Hematopoietic multipotent progenitor cell treated with erythropoietin and hydrocortisone succinate and interleukin-3 and kit ligand, for 17 days (in vitro differentiated cells): ENCODE results near the gene TCF21.
"Not testable (repeated sequence)": the region's sequence is repeated elsewhere in the genome, so short reads cannot be mapped to it uniquely, and the experiment has no call there.

Experiments used
- DNase-seq: peaks from one replicate; pipeline ENCODE4 v3.0.0-alpha.2; 2015; ENCODE audit warnings: low spot score

TCF21 gene

DNA sequence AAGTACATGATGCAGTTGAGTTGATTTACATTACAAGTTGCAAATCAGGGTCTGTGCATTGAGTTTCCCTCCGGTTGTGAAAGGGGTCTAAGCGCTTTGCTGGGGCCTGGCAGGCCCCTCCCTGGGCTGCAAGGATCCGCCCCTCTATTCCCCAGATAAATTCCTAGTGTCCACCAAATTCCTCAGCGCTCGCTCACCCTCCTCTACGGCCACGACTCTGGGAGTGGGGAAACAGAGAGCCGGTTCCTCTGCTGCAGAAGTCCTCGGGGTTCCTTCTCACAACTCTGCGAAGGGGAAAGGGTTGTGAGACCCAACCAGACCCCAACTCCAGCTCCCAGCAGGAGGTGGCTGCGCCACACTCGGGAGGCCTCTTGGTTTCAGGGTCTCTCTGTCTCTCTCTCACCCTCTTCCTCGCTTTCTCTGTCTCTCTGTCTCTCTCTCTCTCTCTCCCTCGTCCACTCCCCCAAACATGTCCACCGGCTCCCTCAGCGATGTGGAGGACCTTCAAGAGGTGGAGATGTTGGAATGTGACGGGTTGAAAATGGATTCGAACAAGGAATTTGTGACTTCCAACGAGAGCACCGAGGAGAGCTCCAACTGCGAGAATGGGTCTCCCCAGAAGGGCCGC, at the start of gene TCF21:
Gene TCF21, plus strand, starts transcription at position 185 of the 628 bp plus-strand sequence. Its CDS starts 285 bp downstream, at position 470.
- DNase-seq = no peak

- no peak for DNase-seq
These were observed 47.7 kb upstream of the TCF21 start for GRCh38 chr6:133841176-133841575.

- no peak for DNase-seq
These were observed 45.8 kb upstream of the TCF21 start for GRCh38 chr6:133843098-133843497.

- DNase-seq = no peak
These were observed 44.2 kb upstream of the TCF21 start for GRCh38 chr6:133844709-133845108.

DNA sequence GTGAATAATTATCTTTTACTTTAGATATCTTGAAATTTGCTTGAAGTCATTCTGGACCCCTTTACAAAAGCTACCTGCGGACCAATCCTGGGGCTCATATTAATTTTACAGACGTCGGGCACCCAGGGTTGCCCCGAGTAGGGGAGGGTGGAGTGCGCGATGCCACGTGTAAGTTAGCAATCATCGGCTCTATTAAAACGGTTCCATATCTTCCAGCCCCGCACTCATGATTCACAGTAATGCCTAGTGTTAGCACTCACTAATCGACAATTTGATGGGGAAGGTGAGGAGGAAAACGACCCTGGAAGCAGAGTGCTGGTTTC, 34.9 kb upstream of the TCF21 start:
- no peak for DNase-seq

DNA sequence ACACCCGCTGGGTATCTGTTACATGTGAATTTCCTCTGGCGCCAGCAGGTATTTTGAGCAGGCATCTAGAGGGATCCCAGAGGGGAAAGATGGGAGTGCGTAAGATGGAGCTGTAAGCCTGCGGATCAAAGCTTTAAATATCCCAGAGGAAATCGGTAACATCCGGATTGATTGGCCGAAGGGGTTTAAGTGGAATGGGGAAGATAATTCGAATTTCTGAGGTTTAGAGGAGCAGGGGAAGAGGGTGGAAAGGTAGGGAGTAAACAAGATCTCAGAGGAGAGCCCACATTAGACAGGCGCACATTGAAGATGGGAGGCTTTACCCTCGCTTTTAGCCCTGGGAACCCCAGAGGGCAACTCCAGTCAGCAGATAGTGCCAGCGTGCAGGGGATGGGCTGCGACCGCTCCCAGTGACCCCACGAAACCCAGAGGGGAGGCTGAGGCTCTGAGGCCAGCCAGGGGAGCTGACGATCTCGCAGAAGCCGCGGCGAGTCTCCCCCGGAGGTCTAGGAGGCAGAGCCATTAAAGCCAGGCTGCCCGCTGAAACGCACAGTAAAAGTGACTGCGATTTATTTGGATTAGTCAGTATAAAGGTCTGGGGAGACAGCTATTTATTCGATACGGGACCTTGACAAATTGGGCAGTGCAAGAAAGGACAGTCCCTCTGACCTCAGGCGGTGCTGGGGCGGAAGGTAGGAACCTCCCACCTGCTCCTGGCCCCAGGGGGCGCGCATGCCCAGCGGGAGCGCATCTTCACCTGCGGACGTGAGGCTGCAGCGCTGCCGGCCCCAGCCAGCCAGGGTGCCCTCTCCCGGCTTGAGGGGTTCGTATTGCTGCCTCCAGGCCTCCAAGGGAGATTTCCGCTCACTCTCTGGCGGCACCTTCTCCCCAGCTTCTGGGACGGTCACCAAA, 34.3 kb upstream of the TCF21 start:
- no peak for DNase-seq

GRCh38 chr6:133855276-133855990, 33.5 kb upstream of the TCF21 start:
- no peak for DNase-seq

DNA sequence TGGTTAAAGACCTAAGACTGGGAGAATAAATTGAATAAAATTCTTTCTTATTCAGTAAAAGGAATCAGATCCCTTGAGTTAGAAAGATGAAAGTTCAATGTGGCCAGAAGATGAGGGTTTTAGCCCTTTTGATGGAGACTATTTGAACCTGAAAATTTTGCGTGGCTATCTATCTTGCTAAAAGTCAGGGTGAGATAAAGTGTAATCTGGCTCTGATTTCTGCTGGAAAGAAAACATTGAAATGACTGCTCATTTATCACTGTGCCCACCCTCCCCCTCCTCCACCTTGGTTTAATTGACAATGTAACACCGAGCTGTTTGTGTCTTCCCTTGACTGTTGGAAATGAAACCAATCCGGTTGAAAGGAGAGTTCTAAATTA, 32.9 kb upstream of the TCF21 start:
- no peak for DNase-seq

- no peak for DNase-seq
These were observed 32.0 kb upstream of the TCF21 start for GRCh38 chr6:133856911-133857310.

GRCh38 chr6:133857696-133858095, 31.2 kb upstream of the TCF21 start:
- DNase-seq = no peak

DNA sequence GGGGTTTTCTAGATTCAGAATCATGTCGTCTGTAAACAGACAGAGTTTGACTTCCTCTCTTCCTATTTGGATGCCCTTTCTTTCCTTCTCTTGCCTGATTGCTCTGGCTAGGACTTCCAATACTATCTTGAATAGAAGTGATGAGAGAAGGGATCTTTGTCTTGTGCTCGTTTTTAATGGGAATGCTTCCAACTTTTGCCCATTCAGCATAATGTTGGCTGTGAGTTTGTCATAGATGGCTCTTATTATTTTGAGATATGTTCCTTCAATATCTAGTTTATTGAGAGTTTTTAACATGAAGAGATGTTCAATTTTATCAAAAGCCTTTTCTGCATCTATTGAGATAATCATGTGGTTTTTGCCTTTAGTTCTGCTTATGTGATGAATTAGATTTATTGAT, 27.6 kb upstream of the TCF21 start:
- not testable (repeated sequence) for DNase-seq

- DNase-seq = no peak
These were observed 25.7 kb upstream of the TCF21 start for GRCh38 chr6:133863228-133863627.

DNA sequence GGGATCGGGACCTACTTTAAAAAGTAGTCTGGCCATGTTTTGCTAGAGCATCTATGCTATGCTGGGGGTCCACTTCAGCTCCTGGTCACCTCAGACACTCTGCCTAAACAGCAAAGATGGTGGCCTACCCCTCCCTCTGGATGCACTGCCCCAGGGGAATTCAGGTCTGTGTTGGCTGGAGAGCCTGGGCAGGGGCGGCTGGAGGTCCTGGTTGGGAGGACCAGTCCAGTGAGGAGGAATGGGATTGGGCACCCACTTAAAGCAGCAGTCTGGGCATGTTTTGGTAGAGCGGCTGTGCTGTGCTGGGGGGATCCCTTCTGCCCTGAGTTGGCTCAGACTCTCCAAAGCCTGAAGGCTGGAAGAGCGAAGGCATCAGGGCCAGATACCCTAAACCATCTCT, 23.2 kb upstream of the TCF21 start:
- DNase-seq = no peak

GRCh38 chr6:133871131-133871530, 17.8 kb upstream of the TCF21 start:
- DNase-seq = no peak

- DNase-seq = no peak
These were observed 15.4 kb upstream of the TCF21 start for GRCh38 chr6:133873538-133873937.

GRCh38 chr6:133877116-133877515, 11.8 kb upstream of the TCF21 start:
- no peak for DNase-seq

DNA sequence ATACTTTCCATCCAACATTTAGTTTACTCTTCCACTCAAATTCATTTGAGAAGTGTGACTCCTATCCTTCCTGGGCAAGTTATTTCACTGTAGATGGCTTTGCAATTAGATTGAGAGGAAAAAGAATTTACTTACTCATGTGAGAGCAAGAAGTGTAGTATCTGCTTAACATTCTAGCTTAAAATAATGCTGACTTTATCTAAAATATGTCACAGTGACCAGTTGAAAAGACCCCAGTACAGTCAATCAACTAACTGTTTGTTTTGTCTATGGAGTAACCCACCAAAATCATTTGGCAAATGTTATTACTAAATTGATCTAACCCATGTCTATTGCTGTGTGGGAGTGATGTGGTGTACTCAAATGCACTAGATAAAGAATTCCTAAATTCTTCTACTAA, 8.9 kb upstream of the TCF21 start:
- DNase-seq = no peak

DNA sequence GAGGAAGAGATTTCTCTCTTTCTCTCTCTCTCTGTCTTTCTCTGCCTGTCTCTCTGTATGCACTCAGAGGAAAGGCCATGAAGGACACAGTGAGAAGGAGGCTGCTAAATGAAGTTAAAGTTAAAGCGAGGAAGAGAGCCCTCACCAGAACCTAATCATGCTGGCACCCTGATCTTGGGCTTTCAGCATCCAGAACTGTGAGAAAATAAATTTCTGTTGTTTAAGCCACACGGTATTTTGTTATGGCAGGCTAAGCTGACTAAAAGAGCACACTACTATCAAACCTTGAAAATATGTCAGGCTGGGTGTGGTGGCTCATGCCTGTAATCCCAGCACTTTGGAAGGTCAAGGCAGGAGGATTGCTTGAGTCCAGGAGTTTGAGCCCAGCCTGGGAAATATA, 8.0 kb upstream of the TCF21 start:
- no peak for DNase-seq

DNA sequence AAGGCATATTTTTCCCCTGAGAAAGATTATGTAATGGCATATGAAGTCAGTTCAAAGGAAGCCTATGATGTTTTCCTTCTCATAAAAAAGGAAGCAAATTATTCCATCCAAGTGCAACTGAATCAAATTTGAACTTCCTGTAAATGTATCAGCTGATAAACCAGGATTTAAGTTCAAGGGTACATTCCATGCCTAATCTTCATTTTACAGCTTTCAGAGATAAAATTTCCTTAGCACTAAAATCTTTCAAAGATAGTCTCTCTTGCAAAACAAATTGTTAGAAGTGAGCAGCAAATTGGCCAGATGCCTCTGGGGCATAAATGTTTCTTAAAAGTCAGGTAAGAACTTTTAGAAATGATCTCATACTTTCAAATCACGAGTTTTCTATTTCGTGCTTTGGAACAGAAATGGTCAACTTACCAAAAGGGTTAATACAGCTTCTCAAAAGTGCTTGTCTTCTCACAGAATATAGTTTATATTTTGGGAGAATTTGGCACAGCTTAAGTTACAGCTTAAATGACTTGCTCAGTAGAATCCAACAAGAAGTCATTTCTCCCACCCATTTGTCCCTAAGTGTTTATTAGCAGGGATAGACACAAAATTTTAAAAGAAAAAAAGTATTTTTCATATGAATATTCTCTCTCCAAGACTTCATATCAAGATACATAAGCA, 2.7 kb upstream of the TCF21 start:
- no peak for DNase-seq

DNA sequence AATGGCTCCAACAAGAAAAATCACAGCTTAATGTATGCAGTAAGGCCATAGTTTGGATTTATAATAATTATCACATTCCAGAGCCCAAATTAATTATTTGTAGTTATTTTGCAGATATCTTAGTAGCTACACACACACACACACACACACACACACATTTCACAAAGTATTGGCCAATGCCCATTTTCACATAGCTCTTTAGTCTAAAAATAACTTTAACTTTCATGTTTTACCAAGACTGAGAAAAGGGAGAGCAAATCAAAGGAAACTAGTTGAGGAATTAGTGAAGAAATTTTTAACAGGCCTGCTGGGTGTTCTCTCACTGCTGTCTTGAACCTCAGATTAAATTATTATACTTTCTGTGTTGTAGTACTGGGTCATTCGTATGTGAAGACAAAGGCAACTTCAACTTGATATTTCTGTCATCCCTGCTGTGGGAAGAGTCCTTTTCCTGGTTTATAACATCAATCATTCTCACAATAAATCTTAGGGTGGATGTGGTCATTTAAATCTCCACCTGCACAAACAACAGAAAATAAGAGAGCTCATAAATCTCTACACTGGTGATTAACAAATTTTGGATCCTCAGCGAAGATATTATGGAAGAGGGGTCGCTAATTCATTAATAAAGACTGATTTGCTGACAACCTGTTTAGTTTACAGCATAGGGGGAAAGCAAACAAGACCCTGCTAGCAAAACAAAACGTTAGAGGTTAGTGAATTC, 1.6 kb upstream of the TCF21 start:
- DNase-seq = no peak

- DNase-seq = no peak
These were observed 1.1 kb upstream of the TCF21 start for GRCh38 chr6:133887880-133888230.
